A673 (cell line): ENCODE measurements around the gene ACAD11.

Experiments
- CTCF ChIP-seq: fragments of 300-800, 200-600 bp; sonication (generic); conservative IDR thresholded peaks from 2 replicates; pipeline ENCODE4 v1.5.1; 2017; ENCODE audit warnings: low read depth, mild to moderate bottlenecking, antibody characterized with exemption, low read length, moderate library complexity, mixed read lengths
- EZH2 ChIP-seq: fragments of 200-600 bp; sonication (generic); IDR thresholded peaks from 2 replicates; pipeline ENCODE4 v1.6.1; 2017; ENCODE audit warnings: borderline replicate concordance, low read depth, mild to moderate bottlenecking, mixed read lengths, antibody characterized with exemption, low read length; ENCODE audit not compliant: poor library complexity, severe bottlenecking

GRCh38 chr3:132596816-132597433 is 62.7 kb downstream of the ACAD11 start, which contains the start of gene ACKR4:
- no peak for TF ChIP-seq CTCF
- TF ChIP-seq EZH2 = no peak
